ENCODE measurements around the gene IFNGR2. TPM values are rescaled to one million over a fixed set of nuclear protein-coding genes. Genes with fewer than 3 reads are reported as not detected.

The IFNGR2 gene
- total and polyA plus RNA-seq, 2 of the 13 experiments (the other 11 are each of a cell fraction or from before 2014, with no cell fraction given) = 61.3 to 117 TPM

- H3K36me3 ChIP-seq (replicated peaks in 1 of 2; ENCODE audit: control insufficient read depth in 1 of 2, insufficient read depth in 2 of 2, low read length in 2 of 2) = peaks cover 26 to 71% of the 10 kb centered on the region in 2 experiments
- H3K27ac ChIP-seq (ENCODE audit: extremely low read length, insufficient read depth, low read length) = no peak overlapping the region
- TF ChIP-seq, protein P1, sequence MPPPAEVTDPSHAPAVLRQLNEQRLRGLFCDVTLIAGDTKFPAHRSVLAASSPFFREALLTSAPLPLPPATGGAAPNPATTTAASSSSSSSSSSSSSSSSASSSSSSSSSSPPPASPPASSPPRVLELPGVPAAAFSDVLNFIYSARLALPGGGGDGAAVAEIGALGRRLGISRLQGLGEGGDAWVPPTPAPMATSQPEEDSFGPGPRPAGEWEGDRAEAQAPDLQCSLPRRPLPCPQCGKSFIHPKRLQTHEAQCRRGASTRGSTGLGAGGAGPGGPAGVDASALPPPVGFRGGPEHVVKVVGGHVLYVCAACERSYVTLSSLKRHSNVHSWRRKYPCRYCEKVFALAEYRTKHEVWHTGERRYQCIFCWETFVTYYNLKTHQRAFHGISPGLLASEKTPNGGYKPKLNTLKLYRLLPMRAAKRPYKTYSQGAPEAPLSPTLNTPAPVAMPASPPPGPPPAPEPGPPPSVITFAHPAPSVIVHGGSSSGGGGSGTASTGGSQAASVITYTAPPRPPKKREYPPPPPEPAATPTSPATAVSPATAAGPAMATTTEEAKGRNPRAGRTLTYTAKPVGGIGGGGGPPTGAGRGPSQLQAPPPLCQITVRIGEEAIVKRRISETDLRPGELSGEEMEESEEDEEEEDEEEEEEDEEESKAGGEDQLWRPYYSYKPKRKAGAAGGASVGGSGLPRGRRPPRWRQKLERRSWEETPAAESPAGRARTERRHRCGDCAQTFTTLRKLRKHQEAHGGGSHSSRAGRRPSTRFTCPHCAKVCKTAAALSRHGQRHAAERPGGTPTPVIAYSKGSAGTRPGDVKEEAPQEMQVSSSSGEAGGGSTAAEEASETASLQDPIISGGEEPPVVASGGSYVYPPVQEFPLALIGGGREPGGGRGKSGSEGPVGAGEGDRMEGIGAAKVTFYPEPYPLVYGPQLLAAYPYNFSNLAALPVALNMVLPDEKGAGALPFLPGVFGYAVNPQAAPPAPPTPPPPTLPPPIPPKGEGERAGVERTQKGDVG (CRISPR knock-in tag; IDR thresholded peaks at IDR 0.05; ENCODE audit: borderline replicate concordance) = no peak
- TF ChIP-seq NPAS2 (CRISPR knock-in tag; IDR thresholded peaks at IDR 0.05; ENCODE audit: borderline replicate concordance) = no peak
- no peak for TF ChIP-seq ZNF180 (CRISPR knock-in tag; IDR thresholded peaks at IDR 0.05; ENCODE audit: borderline replicate concordance, low read depth)
- no peak for TF ChIP-seq MTF2 (CRISPR knock-in tag; IDR thresholded peaks at IDR 0.05; ENCODE audit: borderline replicate concordance)
- no peak for TF ChIP-seq POGK (CRISPR knock-in tag; conservative IDR thresholded peaks at IDR 0.05)
- no peak for TF ChIP-seq DMTF1 (CRISPR knock-in tag; IDR thresholded peaks at IDR 0.05)
- TF ChIP-seq ZNF724P (CRISPR knock-in tag; IDR thresholded peaks at IDR 0.05; ENCODE audit: borderline replicate concordance) = no peak
- TF ChIP-seq ZNF772 (CRISPR knock-in tag; IDR thresholded peaks at IDR 0.05) = no peak
- TF ChIP-seq THAP9 (CRISPR knock-in tag; IDR thresholded peaks at IDR 0.05; ENCODE audit: borderline replicate concordance) = no peak
- no peak for TF ChIP-seq ZNF564 (CRISPR knock-in tag; IDR thresholded peaks at IDR 0.05)
- no peak overlapping the region for H3K4me3 ChIP-seq (replicated peaks in 1 of 3; ENCODE audit: insufficient read depth in 1 of 3, low read depth in 2 of 3, low read length in 3 of 3)
- WGBS (ENCODE audit: low lambda C conversion rate) = 97% methylated on average over 8 of the region's 8 CpGs
- POLR2A ChIA-PET = no interaction called here
- no peak for FAIRE-seq
- no peaks in the 10 kb centered on the region for H3K27me3 ChIP-seq (ENCODE audit: control insufficient read depth in 1 of 2, insufficient read depth in 2 of 2, low read length in 2 of 2)
- H3K79me2 ChIP-seq (ENCODE audit: insufficient read depth, low read length) = no peaks in the 10 kb centered on the region
- no peak for ATAC-seq
- DNase-seq (ENCODE audit: low spot score) = no peak
- CTCF ChIA-PET (ENCODE audit: low intra/inter-chr PET ratio, low total read pairs) = no interaction called here
- intact Hi-C loops (cut with micrococcal nuclease; ENCODE audit: unreplicated experiment) = no loop called here
- no peaks in the 10 kb centered on the region for H3K9me3 ChIP-seq (ENCODE audit: low read length)
- in situ Hi-C loops (cut with HindIII; ENCODE audit: extremely low pct_ligation_motif_present, low pct_unique_long_range_greater_than_20kb) = no loop called here
- H3K4me1 ChIP-seq (ENCODE audit: insufficient read depth, low read length) = no peaks in the 10 kb centered on the region
- no peak overlapping the region for H3K9ac ChIP-seq (ENCODE audit: insufficient read depth, low read depth, low read length)
- no peak overlapping the region for H3K4me2 ChIP-seq (ENCODE audit: low read depth, low read length)
- BruUV-seq (replicated peaks) = no TSS peak
- H2AFZ ChIP-seq (ENCODE audit: low read length) = no peak overlapping the region
- no peaks in the 10 kb centered on the region for H4K20me1 ChIP-seq (ENCODE audit: insufficient read depth, low read length)
Measured at GRCh38 chr21:33433001-33433400, 29.8 kb downstream of the IFNGR2 start.

Data from HepG2 (cell line).